K562 (cell line): Measurements from ENCODE around the gene KCNK2. TPM values are rescaled to one million over a fixed set of nuclear protein-coding genes. Genes with fewer than 3 reads are reported as not detected.

Experiments
- ATAC-seq: fragments of 200-7000 bp; cut with Tn5 transposase; 3 replicates; pipeline ENCODE4 v1.9.1; 2020; ENCODE audit warnings: moderate library complexity
- BruUV-seq: library from RNA; stranded (reverse); fragments of 400-500 nt; replicated peaks from 2 replicates; lab custom pipeline; 2021; lab: Mats Ljungman, UMichigan
- CTCF ChIA-PET: fragments of 300-600 bp; formaldehyde crosslinking; extraction: SDS; loops from one replicate; lab custom pipeline; 2021; ENCODE audit warnings: low intra/inter-chr PET ratio; lab: Yijun Ruan, JAX
- POLR2A ChIA-PET: fragments of 300-600, 350-650 bp; sonication (Branson Sonifier 250); formaldehyde crosslinking; extraction: SDS; loops from one replicate; lab custom pipeline; 2021; ENCODE audit warnings: antibody characterized with exemption, inconsistent platforms; lab: Yijun Ruan, JAX
- DNase-seq, 4 experiments: peaks; one replicate each; pipeline versions ENCODE4 v3.0.0 to v3.0.0-alpha.2; 2011 to 2018; ENCODE audit warnings: low spot score in 3 of 4, mixed read lengths in 3 of 4; ENCODE audit errors: extremely low read depth in 1 of 4
- FAIRE-seq: peaks from 2 replicates; lab custom pipeline; 2011; peaks lifted over from hg19 to GRCh38; lab: Jason Lieb, UNC
- H2AFZ ChIP-seq: 2 replicates; pipeline ENCODE4 v1.6.0; 2011; ENCODE audit warnings: low read depth, low read length, control low read depth, inconsistent platforms
- H3K27ac ChIP-seq: fragments of 200-600 bp; 3 replicates; pipeline ENCODE4 v1.8.0; 2011; ENCODE audit warnings: low read depth, mild to moderate bottlenecking, control low read depth, inconsistent platforms, low read length, moderate library complexity, mixed read lengths; ENCODE audit errors: extremely low read depth
- H3K27me3 ChIP-seq, 2 experiments: fragments of 300-600 bp in 1 of 2; 2 replicates in 1 of 2; 3 replicates in 1 of 2; pipeline versions ENCODE4 v1.6.0 to v1.8.0; 2011; ENCODE audit warnings: inconsistent platforms in 2 of 2, low read length in 2 of 2, mild to moderate bottlenecking in 1 of 2, mixed read lengths in 1 of 2, moderate library complexity in 1 of 2; ENCODE audit not compliant: control insufficient read depth in 2 of 2, insufficient read depth in 2 of 2
- H3K36me3 ChIP-seq: fragments of 300-600 bp; 3 replicates; pipeline ENCODE4 v1.8.0; 2011; ENCODE audit warnings: mild to moderate bottlenecking, low read length, inconsistent platforms; ENCODE audit not compliant: control insufficient read depth, insufficient read depth
- H3K4me1 ChIP-seq, 2 experiments: fragments of 200-600 bp in 1 of 2; replicated peaks in 1 of 2; 2 replicates in 1 of 2; 3 replicates in 1 of 2; pipeline versions ENCODE4 v1.5.1 to v1.8.0; 2011; ENCODE audit warnings: inconsistent platforms in 2 of 2, low read length in 2 of 2, mild to moderate bottlenecking in 1 of 2, mixed read lengths in 1 of 2, moderate library complexity in 1 of 2; ENCODE audit not compliant: control insufficient read depth in 2 of 2, insufficient read depth in 2 of 2
- H3K4me2 ChIP-seq: 2 replicates; pipeline ENCODE4 v1.6.1; 2011; ENCODE audit warnings: low read length, control low read depth, inconsistent platforms, mixed read lengths; ENCODE audit not compliant: insufficient read depth
- H3K4me3 ChIP-seq: fragments of 200-600 bp; sonication (generic), shearing (Covaris generic); 2 replicates; pipeline ENCODE4 v1.5.1; 2016; ENCODE audit warnings: control low read depth, inconsistent platforms
- H3K79me2 ChIP-seq: fragments of 200-600 bp; 3 replicates; pipeline ENCODE4 v1.8.0; 2011; ENCODE audit warnings: low read length, inconsistent platforms; ENCODE audit not compliant: control insufficient read depth, insufficient read depth
- H3K9ac ChIP-seq, 2 experiments: 2 replicates each; pipeline versions ENCODE4 v1.6.0 to v1.6.1; 2011; ENCODE audit warnings: low read depth in 2 of 2, low read length in 2 of 2, control low read depth in 1 of 2, inconsistent platforms in 1 of 2, mild to moderate bottlenecking in 1 of 2, mixed read lengths in 1 of 2; ENCODE audit not compliant: insufficient read depth in 1 of 2
- H3K9me1 ChIP-seq: one replicate; pipeline ENCODE4 v1.6.0; 2011; ENCODE audit warnings: inconsistent platforms, mild to moderate bottlenecking, low read length, moderate library complexity; ENCODE audit not compliant: control insufficient read depth, insufficient read depth
- H3K9me3 ChIP-seq: replicated peaks from 2 replicates; pipeline ENCODE4 v1.5.1; 2011; ENCODE audit warnings: low read depth, low read length, inconsistent platforms; ENCODE audit not compliant: control insufficient read depth, insufficient read depth
- H4K20me1 ChIP-seq: replicated peaks from 2 replicates; pipeline ENCODE4 v1.6.1; 2011; ENCODE audit warnings: low read length, inconsistent platforms, mixed read lengths; ENCODE audit not compliant: control insufficient read depth, insufficient read depth
- ARHGAP35 ChIP-seq: fragments of 450-650 bp; IDR thresholded peaks from 2 replicates; pipeline ENCODE4 v1.6.1; 2018; ENCODE audit not compliant: partially characterized antibody
- ATF7 ChIP-seq: fragments of 450-650 bp; IDR thresholded peaks from 2 replicates; pipeline ENCODE4 v1.7.1; 2014; ENCODE audit warnings: mild to moderate bottlenecking, moderate library complexity
- CHCHD3 ChIP-seq: fragments of 250-450 bp; sonication (Bioruptor Pico); IDR thresholded peaks from 2 replicates; pipeline ENCODE4 v2.1.2; 2022; ENCODE audit warnings: mild to moderate bottlenecking
- DLX4 ChIP-seq: fragments of 250-450 bp; sonication (Bioruptor Pico); IDR thresholded peaks from 2 replicates; pipeline ENCODE4 v1.6.1; 2021; ENCODE audit warnings: mild to moderate bottlenecking
- IRF9 ChIP-seq: fragments of 450-650 bp; IDR thresholded peaks from 2 replicates; pipeline ENCODE4 v1.6.1; 2016; ENCODE audit warnings: missing biosample characterization, missing genetic modification characterization
- NFE2 ChIP-seq: IDR thresholded peaks from 2 replicates; pipeline ENCODE4 v1.6.1; 2014; ENCODE audit warnings: antibody characterized with exemption, low read depth
- RNF2 ChIP-seq: sonication (generic); IDR thresholded peaks from 2 replicates; pipeline ENCODE4 v1.6.1; 2016
- SNAPC5 ChIP-seq: fragments of 250-450 bp; sonication (Bioruptor Pico); IDR thresholded peaks from 2 replicates; pipeline ENCODE4 v1.8.0; 2021; ENCODE audit warnings: moderate library complexity, mild to moderate bottlenecking, inconsistent platforms
- TAL1 ChIP-seq: fragments of 450-650 bp; IDR thresholded peaks from 2 replicates; pipeline ENCODE4 v1.6.1; 2016; ENCODE audit warnings: mild to moderate bottlenecking
- TCFL5 ChIP-seq: fragments of 250-450 bp; sonication (Bioruptor Pico); conservative IDR thresholded peaks from 2 replicates; pipeline ENCODE4 v1.6.1; 2021; ENCODE audit warnings: mild to moderate bottlenecking, moderate library complexity, matching md5 sums
- THRAP3 ChIP-seq: fragments of 450-650 bp; IDR thresholded peaks from 2 replicates; pipeline ENCODE4 v1.6.1; 2016; ENCODE audit warnings: mild to moderate bottlenecking, inconsistent platforms, borderline replicate concordance
- VEZF1 ChIP-seq: fragments of 200-800 bp; sonication (Bioruptor generic); IDR thresholded peaks from 2 replicates; pipeline ENCODE4 v1.6.1; 2017; ENCODE audit warnings: missing genetic modification characterization, missing compliant biosample characterization
- ZBTB33 ChIP-seq: sonication (generic); formaldehyde crosslinking; IDR thresholded peaks from 2 replicates; pipeline ENCODE4 v1.8.1; 2023; ENCODE audit warnings: mild to moderate bottlenecking, missing genetic modification reagents
- ZNF408 ChIP-seq: fragments of 250-450 bp; sonication (Bioruptor Pico); IDR thresholded peaks from 2 replicates; pipeline ENCODE4 v1.4.0; 2020; ENCODE audit warnings: low read depth, mild to moderate bottlenecking, moderate library complexity
- ZNF518B ChIP-seq: fragments of 250-450 bp; sonication (Bioruptor Pico); IDR thresholded peaks from 2 replicates; pipeline ENCODE4 v1.5.0; 2021; ENCODE audit warnings: mild to moderate bottlenecking, moderate library complexity
- WGBS: fragments of 100-300 bp; shearing (Covaris generic); methylation state at CpG from one replicate; pipeline ENCODE4 v1.1.6; 2016; ENCODE audit warnings: low coverage, mixed read lengths; ENCODE audit not compliant: insufficient coverage; ENCODE audit errors: missing lambda C conversion rate; 5-methylcytosine and 5-hydroxymethylcytosine counted together
- in situ Hi-C: fragments of 300-500 bp; cut with MboI; formaldehyde crosslinking; loops from 4 replicates; pipeline ENCODE4 v1.15.0; 2018; ENCODE audit warnings: inconsistent platforms, mixed read lengths
- intact Hi-C: fragments of 100-400 bp; cut with micrococcal nuclease; formaldehyde crosslinking; loops from 2 replicates; pipeline ENCODE4 v1.14.2; 2022
- polyA plus RNA-seq, 8 experiments: library from polyadenylated mRNA; depleted of rRNA in 4 of 8; stranded (reverse) in 5 of 8; unstranded in 3 of 8; fragments of >200 nt; fragmentation: Nextera tagmentation in 2 of 8; fragmentation: Illumina TruSeq in 1 of 8; extraction: Ambion mirVana in 2 of 8; extraction: Trizol in 1 of 8; gene quantifications; 2 replicates each; pipeline versions ENCODE4 v1.2.1 to v1.2.3, GENCODE V29; 2011 to 2014; ENCODE audit warnings: inconsistent platforms in 1 of 8, missing spikeins in 1 of 8
- total RNA-seq, 7 experiments: library from RNA; depleted of rRNA in 6 of 7; stranded (reverse); fragments of >200 nt in 6 of 7; fragmentation: Illumina TruSeq in 2 of 7; extraction: Trizol in 2 of 7; gene quantifications; 2 replicates each; pipeline versions ENCODE4 v1.2.1 to v1.2.3, GENCODE V29; 2011 to 2021; ENCODE audit warnings: low replicate concordance in 1 of 7

Gene KCNK2
- total and polyA plus RNA-seq, 9 of the 15 experiments (the other 6 are each of a cell fraction or from before 2014, with no cell fraction given) = 0.04 to 0.13 (median 0.05) TPM; not detected in 3

GRCh38 chr1:215140135-215140534 is 57.6 kb downstream of the KCNK2 start:
- no peaks in the 10 kb centered on the region for H3K79me2 ChIP-seq
- no peak overlapping the region for H2AFZ ChIP-seq
- no peaks in the 10 kb centered on the region for H3K9me1 ChIP-seq
- ChIA-PET POLR2A (no interaction called here), CTCF (no interaction called here)
- H3K4me2 ChIP-seq = no peak overlapping the region
- ATAC-seq (no peak), FAIRE-seq (no peak), DNase-seq (no peak)
- H4K20me1 ChIP-seq = no peaks in the 10 kb centered on the region
- 0% methylated on average over 1 of the region's 1 CpG for WGBS
- no peaks in the 10 kb centered on the region for H3K36me3 ChIP-seq
- H3K9me3 ChIP-seq = 0 out of 2 replicates have a peak, but pooled peaks cover 2% of the 10 kb centered on the region
- intact Hi-C loops = loop anchor here (10.0 kb wide), 2 partner anchors 335 to 375 kb away; no protein-coding TSS in a partner anchor
- no peak overlapping the region for H3K27ac ChIP-seq
- H3K4me1 ChIP-seq = no peaks in the 10 kb centered on the region
- BruUV-seq = no TSS peak
- H3K4me3 ChIP-seq = no peak overlapping the region
- H3K9ac ChIP-seq = no peak overlapping the region
- in situ Hi-C loops = no loop called here
- no peaks in the 10 kb centered on the region for H3K27me3 ChIP-seq
- no peak for TF ChIP-seq ZNF518B (CRISPR knock-in tag)
- no peak for TF ChIP-seq THRAP3
- TF ChIP-seq TAL1 = no peak
- no peak for TF ChIP-seq ZBTB33 (CRISPR knock-in tag)
- TF ChIP-seq RNF2 = no peak
- TF ChIP-seq TCFL5 = no peak
- no peak for TF ChIP-seq CHCHD3 (CRISPR knock-in tag)
- TF ChIP-seq VEZF1 (CRISPR knock-in tag) = no peak
- TF ChIP-seq DLX4 (CRISPR knock-in tag) = no peak
- TF ChIP-seq NFE2 = no peak
- no peak for TF ChIP-seq ZNF408
- no peak for TF ChIP-seq IRF9
- no peak for TF ChIP-seq ARHGAP35
- TF ChIP-seq ATF7 = no peak
- no peak for TF ChIP-seq SNAPC5 (CRISPR knock-in tag)
